Adrenal gland (tissue), 5 donors: Measurements from ENCODE around the gene CALN1.

Source experiments
- CTCF ChIP-seq, 6 experiments: fragments of 450-650 bp in 4 of 6; fragments of 200-600 bp in 2 of 6; sonication (generic) in 1 of 6; IDR thresholded peaks; 1 replicate in 5 of 6; 2 replicates in 1 of 6; pipeline versions ENCODE4 v1.5.1 to v1.8.0; 2016 to 2021; ENCODE audit warnings: antibody characterized with exemption in 6 of 6, mild to moderate bottlenecking in 2 of 6, moderate library complexity in 1 of 6
- POLR2A ChIP-seq, 2 donors: fragments of 450-650 bp; IDR thresholded peaks; one replicate each; pipeline ENCODE4 v1.6.1; 2017; ENCODE audit warnings: antibody characterized with exemption in 2 of 2, mild to moderate bottlenecking in 2 of 2, moderate library complexity in 1 of 2
- donor health status: DM: no; HTN: no; CAD: no.

GRCh38 chr7:71754828-71755227, 657.3 kb downstream of the CALN1 start:
- TF ChIP-seq CTCF (IDR thresholded peaks at IDR 0.05) (no peak), POLR2A (IDR thresholded peaks at IDR 0.05) (no peak)
